ENCODE measurements around the gene ALKBH5. TPM values are rescaled to one million over a fixed set of nuclear protein-coding genes. Genes with fewer than 3 reads are reported as not detected.

Gene ALKBH5
- total and polyA plus RNA-seq, 7 experiments from 2014 or later = 97.4 to 154 (median 116) TPM

DNA sequence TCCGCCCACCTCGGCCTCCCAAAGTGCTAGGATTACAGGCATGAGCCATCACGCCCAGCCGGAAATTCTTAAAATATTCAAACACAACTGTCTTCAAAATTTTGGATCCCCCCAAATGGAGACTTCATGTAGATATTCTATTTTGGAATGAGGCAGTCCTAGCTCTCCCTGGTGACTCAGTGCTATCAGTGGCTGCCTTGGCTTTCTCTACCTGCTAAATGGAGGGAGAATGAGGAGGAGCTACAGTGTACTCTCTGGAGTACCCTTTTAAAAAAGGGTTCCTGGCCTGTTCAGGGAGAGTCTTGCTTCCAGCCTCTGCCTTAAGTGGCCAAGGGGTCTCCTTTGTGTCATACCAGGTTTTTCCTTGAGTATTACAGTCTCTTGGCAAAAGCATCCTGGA is 10.8 kb downstream of the ALKBH5 start:
- Mint-ChIP-seq H3K36me3 (peaks cover 5 to 41% (median 14%) of the 10 kb centered on the region in 5 donors), H3K9me3 (no peaks in the 10 kb centered on the region), H3K4me3 (no peak overlapping the region), H3K27ac (peak overlapping the region in 2 of 9 donors; percentile 32 to 67), H3K4me1 (peaks cover 52 to 94% (median 82%) of the 10 kb centered on the region in 7 donors), H3K27me3 (no peaks in the 10 kb centered on the region)
- Histone ChIP-seq H3K4me1 (ENCODE audit: control insufficient read depth in 2 of 2, insufficient read depth in 2 of 2, low read length in 2 of 2) (peaks cover 30 to 32% of the 10 kb centered on the region in 2 donors), H3K9me3 (ENCODE audit: control insufficient read depth in 2 of 3, low read length in 3 of 3) (no peaks in the 10 kb centered on the region), H3K36me3 (ENCODE audit: control insufficient read depth in 2 of 3, insufficient read depth in 3 of 3, low read length in 3 of 3) (peaks cover 0 to 57% (median 0%) of the 10 kb centered on the region in 3 experiments), H3K27ac (ENCODE audit: low read depth, low read length) (no peak overlapping the region), H3K4me3 (ENCODE audit: low read length) (no peak overlapping the region), H3K27me3 (ENCODE audit: control insufficient read depth in 2 of 2, insufficient read depth in 2 of 2, low read length in 2 of 2) (no peaks in the 10 kb centered on the region)
- POLR2A ChIA-PET = interaction anchor here (1.5 kb wide), 1 partner anchor 10 kb away, joined by 3 read pairs; no protein-coding TSS in a partner anchor
- ATAC-seq (no peak), DNase-seq (no peak)
- intact Hi-C loops (cut with micrococcal nuclease) = no loop called here
- CTCF ChIA-PET = no interaction called here

DNA sequence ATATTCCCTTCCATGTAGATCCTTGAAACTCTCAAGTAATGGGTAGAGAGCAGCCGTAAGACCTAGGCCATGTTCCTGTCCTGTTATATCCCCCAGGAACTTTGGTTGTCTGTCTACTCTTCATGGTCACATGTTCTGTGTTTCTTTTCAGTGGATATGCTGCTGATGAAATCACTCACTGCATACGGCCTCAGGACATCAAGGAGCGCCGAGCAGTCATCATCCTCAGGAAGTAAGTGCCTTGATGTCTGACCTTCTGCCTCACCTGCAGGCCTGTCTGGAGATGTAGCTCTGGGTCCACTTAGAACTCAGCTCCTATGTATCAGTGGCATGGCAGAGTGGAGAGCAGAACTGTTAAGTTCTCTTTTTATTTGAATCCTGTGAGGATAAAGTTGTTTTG is 11.2 kb downstream of the ALKBH5 start:
- peaks cover 52 to 93% (median 81%) of the 10 kb centered on the region in 7 donors for H3K4me1 Mint-ChIP-seq
- H3K27me3 ChIP-seq (ENCODE audit: control insufficient read depth in 2 of 2, insufficient read depth in 2 of 2, low read length in 2 of 2) = no peaks in the 10 kb centered on the region
- intact Hi-C loops (cut with micrococcal nuclease) = no loop called here
- H3K36me3 Mint-ChIP-seq = peaks cover 5 to 39% (median 14%) of the 10 kb centered on the region in 5 donors
- no peak overlapping the region for H3K4me3 ChIP-seq (ENCODE audit: low read length)
- peak overlapping the region in 1 of 10 donors; percentile 11 for H3K4me3 Mint-ChIP-seq
- DNase-seq = no peak
- peak overlapping the region in 2 of 9 donors; percentile 9 to 57 for H3K27ac Mint-ChIP-seq
- no peak for ATAC-seq
- H3K9me3 Mint-ChIP-seq = no peaks in the 10 kb centered on the region
- ChIA-PET POLR2A (no interaction called here), CTCF (no interaction called here)
- peaks cover 0 to 60% (median 0%) of the 10 kb centered on the region in 3 experiments for H3K36me3 ChIP-seq (ENCODE audit: control insufficient read depth in 2 of 3, insufficient read depth in 3 of 3, low read length in 3 of 3)
- no peak overlapping the region for H3K27ac ChIP-seq (ENCODE audit: low read depth, low read length)
- H3K9me3 ChIP-seq (ENCODE audit: control insufficient read depth in 2 of 3, low read length in 3 of 3) = no peaks in the 10 kb centered on the region
- H3K4me1 ChIP-seq (ENCODE audit: control insufficient read depth in 2 of 2, insufficient read depth in 2 of 2, low read length in 2 of 2) = peaks cover 25 to 34% of the 10 kb centered on the region in 2 donors
- H3K27me3 Mint-ChIP-seq = no peaks in the 10 kb centered on the region

DNA sequence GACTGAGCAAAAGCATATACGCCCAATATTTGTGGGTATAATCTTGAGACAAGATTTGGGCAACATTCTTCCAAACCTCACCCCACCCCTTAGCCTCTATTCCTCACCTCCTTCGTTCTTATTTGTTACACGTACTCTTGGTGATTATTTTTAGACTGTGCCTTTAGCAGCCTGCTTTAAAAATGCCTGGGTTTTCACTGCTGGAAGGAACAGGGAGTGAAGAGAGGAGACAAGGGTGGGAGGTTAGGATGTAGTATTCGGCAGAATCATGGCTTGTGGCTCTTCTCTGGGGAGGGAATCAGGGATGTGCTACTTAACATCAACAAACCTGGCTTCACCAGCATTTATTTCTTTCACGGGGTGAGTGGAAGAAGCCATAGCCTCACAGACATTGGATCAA is 11.6 kb downstream of the ALKBH5 start:
- H3K4me1 ChIP-seq (ENCODE audit: control insufficient read depth in 2 of 2, insufficient read depth in 2 of 2, low read length in 2 of 2) = peaks cover 22 to 34% of the 10 kb centered on the region in 2 donors
- ChIA-PET POLR2A (no interaction called here), CTCF (no interaction called here)
- no peak overlapping the region for H3K27ac ChIP-seq (ENCODE audit: low read depth, low read length)
- Mint-ChIP-seq H3K4me3 (no peak overlapping the region), H3K36me3 (peaks cover 5 to 39% (median 14%) of the 10 kb centered on the region in 5 donors), H3K27me3 (no peaks in the 10 kb centered on the region), H3K4me1 (peaks cover 50 to 92% (median 78%) of the 10 kb centered on the region in 7 donors), H3K27ac (peak overlapping the region in 6 of 9 donors; percentile 1 to 57 (median 17)), H3K9me3 (no peaks in the 10 kb centered on the region)
- intact Hi-C loops (cut with micrococcal nuclease) = no loop called here
- H3K36me3 ChIP-seq (ENCODE audit: control insufficient read depth in 2 of 3, insufficient read depth in 3 of 3, low read length in 3 of 3) = peaks cover 0 to 63% (median 0%) of the 10 kb centered on the region in 3 experiments
- H3K4me3 ChIP-seq (ENCODE audit: low read length) = no peak overlapping the region
- no peaks in the 10 kb centered on the region for H3K9me3 ChIP-seq (ENCODE audit: control insufficient read depth in 2 of 3, low read length in 3 of 3)
- no peaks in the 10 kb centered on the region for H3K27me3 ChIP-seq (ENCODE audit: control insufficient read depth in 2 of 2, insufficient read depth in 2 of 2, low read length in 2 of 2)
- ATAC-seq (no peak), DNase-seq (no peak)

DNA sequence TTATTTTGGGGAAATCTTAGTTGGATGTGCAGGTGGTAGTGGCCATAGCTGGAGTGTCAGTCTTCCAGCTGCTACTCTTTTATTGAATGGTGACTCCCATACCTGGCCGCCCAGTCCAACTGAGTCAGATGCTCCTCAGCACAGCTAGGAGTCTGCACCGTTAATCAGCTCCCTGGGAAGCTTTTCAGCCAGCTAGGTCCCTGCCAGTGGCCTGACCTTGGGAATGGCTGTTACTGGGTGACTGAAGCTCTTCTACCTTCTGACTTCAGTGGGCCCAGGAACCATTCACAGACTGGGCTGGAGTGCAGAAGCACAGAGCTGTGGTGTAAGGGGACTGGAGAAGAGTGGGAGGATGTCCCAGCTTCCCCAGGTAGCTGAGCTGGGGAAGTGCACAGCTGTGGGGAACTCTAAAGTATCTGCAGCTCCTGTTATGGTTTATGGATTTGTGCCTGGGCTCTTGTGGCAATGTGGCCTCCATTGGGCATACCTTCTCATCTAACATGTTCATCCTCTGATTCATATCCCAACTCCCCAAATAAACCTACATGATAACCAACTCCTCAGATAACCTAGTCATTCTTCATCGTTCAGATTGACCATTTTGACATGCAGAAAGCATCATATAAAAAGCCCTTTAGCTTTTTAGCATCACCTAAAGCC is 14.0 kb downstream of the ALKBH5 start:
- Mint-ChIP-seq H3K4me1 (peaks cover 39 to 82% (median 63%) of the 10 kb centered on the region in 7 donors), H3K27me3 (no peaks in the 10 kb centered on the region), H3K36me3 (peaks cover 5 to 39% (median 14%) of the 10 kb centered on the region in 5 donors), H3K9me3 (no peaks in the 10 kb centered on the region), H3K4me3 (peak overlapping the region in 3 of 10 donors; percentile 19 to 38 (median 29)), H3K27ac (peak overlapping the region in 6 of 9 donors; percentile 33 to 83 (median 62))
- H3K4me3 ChIP-seq (ENCODE audit: low read length) = no peak overlapping the region
- POLR2A ChIA-PET = interaction anchor here (0.9 to 1.3 kb wide), 3 partner anchors 9 to 16 kb away, joined by 3 to 4 read pairs (median 4); partner anchors contain the start of gene ALKBH5
- H3K36me3 ChIP-seq (ENCODE audit: control insufficient read depth in 2 of 3, insufficient read depth in 3 of 3, low read length in 3 of 3) = peaks cover 0 to 64% (median 0%) of the 10 kb centered on the region in 3 experiments
- CTCF ChIA-PET = interaction anchor here (0.5 to 1.1 kb wide), 2 partner anchors 26 to 1427 kb away, joined by 3 to 4 read pairs; no protein-coding TSS in a partner anchor
- H3K27ac ChIP-seq (ENCODE audit: low read depth, low read length) = no peak overlapping the region
- H3K4me1 ChIP-seq (ENCODE audit: control insufficient read depth in 2 of 2, insufficient read depth in 2 of 2, low read length in 2 of 2) = peaks cover 10 to 22% of the 10 kb centered on the region in 2 donors
- H3K9me3 ChIP-seq (ENCODE audit: control insufficient read depth in 2 of 3, low read length in 3 of 3) = no peaks in the 10 kb centered on the region
- intact Hi-C loops (cut with micrococcal nuclease) = no loop called here
- ATAC-seq = no peak
- no peak for DNase-seq
- H3K27me3 ChIP-seq (ENCODE audit: control insufficient read depth in 2 of 2, insufficient read depth in 2 of 2, low read length in 2 of 2) = no peaks in the 10 kb centered on the region

DNA sequence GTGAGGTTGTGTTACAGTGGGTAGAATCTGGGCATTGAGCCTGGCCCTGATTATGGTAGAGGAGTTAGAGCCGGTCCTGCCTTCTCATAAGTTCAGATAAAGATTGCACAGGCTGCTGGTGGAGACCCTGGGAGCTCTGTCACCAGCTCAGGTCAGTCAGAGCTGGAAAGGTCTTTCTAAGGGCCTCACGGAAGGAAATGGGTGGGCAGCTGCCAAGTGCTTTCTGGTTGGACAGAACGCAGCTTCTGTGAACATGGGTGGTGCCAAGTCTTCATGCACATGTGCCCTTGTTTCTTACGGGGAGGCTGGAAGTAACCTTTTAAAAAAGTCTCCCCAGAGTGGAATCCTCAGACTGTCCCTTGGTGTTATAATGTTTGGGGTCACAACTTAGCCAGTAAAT is 14.9 kb downstream of the ALKBH5 start:
- H3K4me3 ChIP-seq (ENCODE audit: low read length) = no peak overlapping the region
- H3K27me3 Mint-ChIP-seq = no peaks in the 10 kb centered on the region
- no peaks in the 10 kb centered on the region for H3K9me3 Mint-ChIP-seq
- no peak for ATAC-seq
- H3K9me3 ChIP-seq (ENCODE audit: control insufficient read depth in 2 of 3, low read length in 3 of 3) = no peaks in the 10 kb centered on the region
- POLR2A ChIA-PET = interaction anchor here (0.6 to 1.2 kb wide), 2 partner anchors 11 to 16 kb away, joined by 3 read pairs; no protein-coding TSS in a partner anchor
- DNase-seq = no peak
- peaks cover 10 to 22% of the 10 kb centered on the region in 2 donors for H3K4me1 ChIP-seq (ENCODE audit: control insufficient read depth in 2 of 2, insufficient read depth in 2 of 2, low read length in 2 of 2)
- peak overlapping the region in 1 of 10 donors; percentile 29 for H3K4me3 Mint-ChIP-seq
- intact Hi-C loops (cut with micrococcal nuclease) = no loop called here
- H3K27me3 ChIP-seq (ENCODE audit: control insufficient read depth in 2 of 2, insufficient read depth in 2 of 2, low read length in 2 of 2) = no peaks in the 10 kb centered on the region
- H3K36me3 Mint-ChIP-seq = peaks cover 5 to 42% (median 14%) of the 10 kb centered on the region in 5 donors
- no peak overlapping the region for H3K27ac ChIP-seq (ENCODE audit: low read depth, low read length)
- CTCF ChIA-PET = interaction anchor here (0.9 kb wide), 1 partner anchor 56 kb away, joined by 3 read pairs; no protein-coding TSS in a partner anchor
- peak overlapping the region in 8 of 9 donors; percentile 10 to 83 (median 56) for H3K27ac Mint-ChIP-seq
- H3K36me3 ChIP-seq (ENCODE audit: control insufficient read depth in 2 of 3, insufficient read depth in 3 of 3, low read length in 3 of 3) = peaks cover 0 to 70% (median 0%) of the 10 kb centered on the region in 3 experiments
- peaks cover 43 to 76% (median 62%) of the 10 kb centered on the region in 7 donors for H3K4me1 Mint-ChIP-seq

DNA sequence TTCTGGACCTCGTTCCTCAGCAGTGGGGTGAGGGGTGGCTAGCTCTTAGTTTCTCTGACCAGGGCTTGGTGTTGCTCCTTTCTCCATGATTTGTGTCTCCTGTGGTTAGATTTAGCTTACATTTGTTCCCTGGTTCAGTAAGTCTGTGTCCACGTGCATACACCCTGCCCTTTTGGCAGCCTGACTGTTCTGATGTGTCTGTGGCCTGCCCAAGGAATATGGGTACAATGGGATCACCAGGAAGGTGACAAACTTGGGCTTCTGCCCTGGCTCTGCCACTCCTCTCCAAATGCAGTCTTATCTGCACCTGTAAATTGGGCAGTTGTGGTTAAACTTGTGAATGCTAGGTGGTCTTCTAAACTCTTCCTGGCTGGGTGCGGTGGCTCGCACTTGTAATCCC is 17.5 kb downstream of the ALKBH5 start:
- H3K27me3 ChIP-seq (ENCODE audit: control insufficient read depth in 2 of 2, insufficient read depth in 2 of 2, low read length in 2 of 2) = no peaks in the 10 kb centered on the region
- H3K4me3 Mint-ChIP-seq = no peak overlapping the region
- ATAC-seq (no peak), DNase-seq (no peak)
- H3K4me1 Mint-ChIP-seq = peaks cover 28 to 53% (median 39%) of the 10 kb centered on the region in 7 donors
- peaks cover 0 to 25% (median 9%) of the 10 kb centered on the region in 5 donors for H3K36me3 Mint-ChIP-seq
- peaks cover 5 to 21% of the 10 kb centered on the region in 2 donors for H3K4me1 ChIP-seq (ENCODE audit: control insufficient read depth in 2 of 2, insufficient read depth in 2 of 2, low read length in 2 of 2)
- intact Hi-C loops (cut with micrococcal nuclease) = no loop called here
- no peaks in the 10 kb centered on the region for H3K9me3 ChIP-seq (ENCODE audit: control insufficient read depth in 2 of 3, low read length in 3 of 3)
- no peaks in the 10 kb centered on the region for H3K27me3 Mint-ChIP-seq
- H3K4me3 ChIP-seq (ENCODE audit: low read length) = no peak overlapping the region
- H3K9me3 Mint-ChIP-seq = no peaks in the 10 kb centered on the region
- H3K36me3 ChIP-seq (ENCODE audit: control insufficient read depth in 2 of 3, insufficient read depth in 3 of 3, low read length in 3 of 3) = peaks cover 0 to 78% (median 3%) of the 10 kb centered on the region in 3 experiments
- ChIA-PET CTCF (no interaction called here), POLR2A (interaction anchor here (1.6 kb wide), 1 partner anchor 13 kb away, joined by 3 read pairs; no protein-coding TSS in a partner anchor)
- peak overlapping the region in 3 of 9 donors; percentile 21 to 52 (median 22) for H3K27ac Mint-ChIP-seq
- H3K27ac ChIP-seq (ENCODE audit: low read depth, low read length) = no peak overlapping the region

Data from naive thymus-derived CD4-positive, alpha-beta T cell (primary cell).